ENCODE data around the gene LDB2. TPM values are rescaled to one million over a fixed set of nuclear protein-coding genes. Genes with fewer than 3 reads are reported as not detected.
A peak's percentile ranks its signal among the peaks of the same experiment; 100 is the strongest.

Gene LDB2
- total and polyA plus RNA-seq, 2 donors from 2014 or later = 26.9 to 59.9 TPM

DNA sequence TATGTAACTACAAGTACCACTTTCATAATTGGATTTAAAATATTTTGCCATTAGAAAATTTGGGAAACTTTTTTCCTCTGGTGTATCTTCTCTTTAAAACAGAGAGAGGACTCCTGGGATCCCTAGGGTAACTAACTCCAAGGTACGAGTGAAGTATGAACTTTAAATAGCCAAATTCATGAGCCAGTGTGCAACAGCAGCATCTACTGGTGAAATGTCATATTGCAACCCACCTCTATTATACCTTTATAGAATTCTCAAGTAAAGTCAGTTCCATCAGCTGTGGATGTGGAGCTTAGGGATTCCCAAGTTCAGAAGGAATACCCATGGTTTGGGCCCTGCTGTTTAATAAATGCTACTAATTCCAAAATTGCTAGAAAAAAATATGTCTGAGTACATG, 389.5 kb downstream of the LDB2 start:
- Histone ChIP-seq H3K27ac (ENCODE audit: low read depth in 2 of 2, low read length in 2 of 2) (no peak overlapping the region), H3K4me1 (ENCODE audit: control insufficient read depth in 2 of 3, insufficient read depth in 2 of 3, low read depth in 1 of 3, low read length in 3 of 3) (no peaks in the 10 kb centered on the region), H3K27me3 (ENCODE audit: control insufficient read depth, insufficient read depth, low read length) (no peaks in the 10 kb centered on the region), H3K9ac (ENCODE audit: low read length in 3 of 3) (no peak overlapping the region), H3K36me3 (ENCODE audit: control insufficient read depth in 2 of 3, insufficient read depth in 3 of 3, low read length in 3 of 3) (no peaks in the 10 kb centered on the region), H3K4me3 (ENCODE audit: low read length in 3 of 3) (no peak overlapping the region), H3K9me3 (ENCODE audit: control insufficient read depth in 2 of 3, insufficient read depth in 1 of 3, low read length in 3 of 3) (peaks cover 0 to 8% (median 2%) of the 10 kb centered on the region in 3 donors)
- DNase-seq (no peak), FAIRE-seq (no peak)
- intact Hi-C loops (cut with DNase I) = no loop called here
- TF ChIP-seq, protein P1, sequence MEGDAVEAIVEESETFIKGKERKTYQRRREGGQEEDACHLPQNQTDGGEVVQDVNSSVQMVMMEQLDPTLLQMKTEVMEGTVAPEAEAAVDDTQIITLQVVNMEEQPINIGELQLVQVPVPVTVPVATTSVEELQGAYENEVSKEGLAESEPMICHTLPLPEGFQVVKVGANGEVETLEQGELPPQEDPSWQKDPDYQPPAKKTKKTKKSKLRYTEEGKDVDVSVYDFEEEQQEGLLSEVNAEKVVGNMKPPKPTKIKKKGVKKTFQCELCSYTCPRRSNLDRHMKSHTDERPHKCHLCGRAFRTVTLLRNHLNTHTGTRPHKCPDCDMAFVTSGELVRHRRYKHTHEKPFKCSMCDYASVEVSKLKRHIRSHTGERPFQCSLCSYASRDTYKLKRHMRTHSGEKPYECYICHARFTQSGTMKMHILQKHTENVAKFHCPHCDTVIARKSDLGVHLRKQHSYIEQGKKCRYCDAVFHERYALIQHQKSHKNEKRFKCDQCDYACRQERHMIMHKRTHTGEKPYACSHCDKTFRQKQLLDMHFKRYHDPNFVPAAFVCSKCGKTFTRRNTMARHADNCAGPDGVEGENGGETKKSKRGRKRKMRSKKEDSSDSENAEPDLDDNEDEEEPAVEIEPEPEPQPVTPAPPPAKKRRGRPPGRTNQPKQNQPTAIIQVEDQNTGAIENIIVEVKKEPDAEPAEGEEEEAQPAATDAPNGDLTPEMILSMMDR (IDR thresholded peaks at IDR 0.05; ENCODE audit: borderline replicate concordance, extremely low read depth, insufficient read depth) = no peak

- peak in 3 of 5 donors; percentile 21 to 59 (median 37) for DNase-seq
- no peak overlapping the region for H3K9ac ChIP-seq (ENCODE audit: low read length in 3 of 3)
- peaks cover 0 to 8% (median 2%) of the 10 kb centered on the region in 3 donors for H3K9me3 ChIP-seq (ENCODE audit: control insufficient read depth in 2 of 3, insufficient read depth in 1 of 3, low read length in 3 of 3)
- no peaks in the 10 kb centered on the region for H3K4me1 ChIP-seq (ENCODE audit: control insufficient read depth in 2 of 3, insufficient read depth in 2 of 3, low read depth in 1 of 3, low read length in 3 of 3)
- no peak overlapping the region for H3K27ac ChIP-seq (ENCODE audit: low read depth in 2 of 2, low read length in 2 of 2)
- no peaks in the 10 kb centered on the region for H3K27me3 ChIP-seq (ENCODE audit: control insufficient read depth, insufficient read depth, low read length)
- H3K36me3 ChIP-seq (ENCODE audit: control insufficient read depth in 2 of 3, insufficient read depth in 3 of 3, low read length in 3 of 3) = peaks cover 0 to 3% (median 2%) of the 10 kb centered on the region in 3 donors
- intact Hi-C loops (cut with DNase I) = no loop called here
- FAIRE-seq = no peak
- no peak overlapping the region for H3K4me3 ChIP-seq (ENCODE audit: low read length in 3 of 3)
- TF ChIP-seq, protein P1 (IDR thresholded peaks at IDR 0.05; ENCODE audit: borderline replicate concordance, extremely low read depth, insufficient read depth) = peak; percentile 7
Measured at GRCh38 chr4:16505726-16506125, 392.7 kb downstream of the LDB2 start.

GRCh38 chr4:16505267-16505666, 393.2 kb downstream of the LDB2 start:
- H3K4me3 ChIP-seq (ENCODE audit: low read length in 3 of 3) = no peak overlapping the region
- H3K4me1 ChIP-seq (ENCODE audit: control insufficient read depth in 2 of 3, insufficient read depth in 2 of 3, low read depth in 1 of 3, low read length in 3 of 3) = no peaks in the 10 kb centered on the region
- TF ChIP-seq, protein P1 (IDR thresholded peaks at IDR 0.05; ENCODE audit: borderline replicate concordance, extremely low read depth, insufficient read depth) = no peak
- FAIRE-seq (no peak), DNase-seq (no peak)
- no peak overlapping the region for H3K27ac ChIP-seq (ENCODE audit: low read depth in 2 of 2, low read length in 2 of 2)
- peaks cover 0 to 3% (median 2%) of the 10 kb centered on the region in 3 donors for H3K36me3 ChIP-seq (ENCODE audit: control insufficient read depth in 2 of 3, insufficient read depth in 3 of 3, low read length in 3 of 3)
- H3K9me3 ChIP-seq (ENCODE audit: control insufficient read depth in 2 of 3, insufficient read depth in 1 of 3, low read length in 3 of 3) = peaks cover 0 to 8% (median 2%) of the 10 kb centered on the region in 3 donors
- H3K9ac ChIP-seq (ENCODE audit: low read length in 3 of 3) = no peak overlapping the region
- intact Hi-C loops (cut with DNase I) = no loop called here
- H3K27me3 ChIP-seq (ENCODE audit: control insufficient read depth, insufficient read depth, low read length) = no peaks in the 10 kb centered on the region

All from kidney (tissue), 14 donors.